Panc1 (cell line): ENCODE measurements around the gene THBS4. TPM values are rescaled to one million over a fixed set of nuclear protein-coding genes. Genes with fewer than 3 reads are reported as not detected.

Source experiments
- ATAC-seq: fragments of 200-7000 bp; cut with Tn5 transposase; 2 replicates; pipeline ENCODE4 v1.9.1; 2020; ENCODE audit warnings: mild to moderate bottlenecking, moderate library complexity
- BruUV-seq: library from RNA; stranded (reverse); fragments of 400-500 nt; replicated peaks from 2 replicates; lab custom pipeline; 2021; lab: Mats Ljungman, UMichigan
- CTCF ChIA-PET: fragments of 300-600 bp; sonication (Branson Sonifier 250); formaldehyde crosslinking; loops from one replicate; lab custom pipeline; 2022; ENCODE audit warnings: antibody characterized with exemption; lab: Charles Lee
- POLR2A ChIA-PET: fragments of 300-600 bp; sonication (Branson Sonifier 250); formaldehyde crosslinking; loops from one replicate; lab custom pipeline; 2022; ENCODE audit warnings: antibody characterized with exemption; lab: Charles Lee
- DNase-seq: peaks from one replicate; pipeline ENCODE4 v3.0.0-alpha.2; 2010; ENCODE audit warnings: low read depth, low spot score
- H3K27ac ChIP-seq: 2 replicates; pipeline ENCODE4 v1.5.1; 2011; ENCODE audit warnings: mild to moderate bottlenecking, low read length, inconsistent platforms
- H3K27me3 ChIP-seq: fragments of 200-500 bp; sonication (Bioruptor generic); 2 replicates; pipeline ENCODE4 v1.6.0; 2014; ENCODE audit warnings: low read length, inconsistent platforms; ENCODE audit not compliant: control insufficient read depth, insufficient read depth
- H3K36me3 ChIP-seq: fragments of 200-500 bp; sonication (Bioruptor generic); 2 replicates; pipeline ENCODE4 v1.5.1; 2014; ENCODE audit warnings: inconsistent platforms, mild to moderate bottlenecking, low read length, moderate library complexity; ENCODE audit not compliant: control insufficient read depth, insufficient read depth
- H3K4me1 ChIP-seq: 2 replicates; pipeline ENCODE4 v1.5.1; 2011; ENCODE audit warnings: inconsistent platforms, mild to moderate bottlenecking, low read length, moderate library complexity; ENCODE audit not compliant: control insufficient read depth, insufficient read depth
- H3K4me3 ChIP-seq, 2 experiments: 2 replicates each; pipeline ENCODE4 v1.5.1; 2011 to 2012; ENCODE audit warnings: low read depth in 2 of 2, low read length in 2 of 2, mild to moderate bottlenecking in 2 of 2, inconsistent platforms in 1 of 2, moderate library complexity in 1 of 2
- H3K9me3 ChIP-seq: fragments of 200-500 bp; sonication (Bioruptor generic); 2 replicates; pipeline ENCODE4 v1.5.1; 2014; ENCODE audit warnings: low read depth, mild to moderate bottlenecking, inconsistent platforms, low read length, moderate library complexity; ENCODE audit not compliant: control insufficient read depth, insufficient read depth
- CTCF ChIP-seq: fragments of 450-650 bp; IDR thresholded peaks from 2 replicates; pipeline ENCODE4 v1.5.1; 2017; ENCODE audit warnings: mild to moderate bottlenecking
- POLR2AphosphoS5 ChIP-seq: IDR thresholded peaks from 2 replicates; pipeline ENCODE4 v1.6.1; 2012; ENCODE audit warnings: mild to moderate bottlenecking, low read depth, low read length, moderate library complexity
- REST ChIP-seq, 2 experiments: IDR thresholded peaks; 2 replicates each; pipeline ENCODE4 v1.6.1; 2011 to 2012; ENCODE audit warnings: low read depth in 2 of 2, control low read depth in 1 of 2, low read length in 1 of 2, mild to moderate bottlenecking in 1 of 2, moderate library complexity in 1 of 2; ENCODE audit not compliant: insufficient read depth in 1 of 2
- SIN3A ChIP-seq: IDR thresholded peaks from 2 replicates; pipeline ENCODE4 v1.6.1; 2012; ENCODE audit warnings: low read depth, mild to moderate bottlenecking, low read length, moderate library complexity, borderline replicate concordance; ENCODE audit not compliant: insufficient read depth
- TCF7L2 ChIP-seq: IDR thresholded peaks from 2 replicates; pipeline ENCODE4 v1.6.1; 2011; ENCODE audit warnings: mild to moderate bottlenecking, low read depth, low read length, inconsistent platforms
- in situ Hi-C: cut with HindIII; loops from 2 replicates; pipeline ENCODE4 v1.10.0; 2016; ENCODE audit warnings: low sequenced_read_pairs, low pct_unique_long_range_greater_than_20kb
- intact Hi-C: fragments of 100-400 bp; cut with micrococcal nuclease; formaldehyde crosslinking; loops from one replicate; pipeline ENCODE4 v1.10.0; 2022; ENCODE audit not compliant: unreplicated experiment
- total RNA-seq: library from RNA; stranded (reverse); gene quantifications from one replicate; pipeline ENCODE4 v1.2.1, GENCODE V29; 2021; ENCODE audit not compliant: unreplicated experiment

The THBS4 gene
- total RNA-seq, 1 experiment from 2014 or later: 0.31 TPM

- H3K9me3 ChIP-seq: no peaks in the 10 kb centered on the region
- ChIA-PET CTCF (no interaction called here), POLR2A (interaction anchor here (0.5 kb wide), 1 partner anchor 974 kb away, joined by 12 read pairs; no protein-coding TSS in a partner anchor)
- intact Hi-C loops: no loop called here
- BruUV-seq: no TSS peak
- H3K27me3 ChIP-seq: no peaks in the 10 kb centered on the region
- ATAC-seq (no peak), DNase-seq (no peak)
- H3K36me3 ChIP-seq: no peaks in the 10 kb centered on the region
- TF ChIP-seq SIN3A: no peak
- no peak for TF ChIP-seq TCF7L2
- no peak for TF ChIP-seq REST (IDR thresholded peaks at IDR 0.05; ENCODE audit: insufficient read depth in 1 of 2, low read depth in 2 of 2, low read length in 1 of 2)
- no peak for TF ChIP-seq POLR2AphosphoS5
- TF ChIP-seq CTCF: no peak
- in situ Hi-C loops: no loop called here
- no peaks in the 10 kb centered on the region for H3K4me1 ChIP-seq
- H3K4me3 ChIP-seq: no peak overlapping the region
- H3K27ac ChIP-seq: no peak overlapping the region
Observed at GRCh38 chr5:80125022-80125961, 90.1 kb downstream of the THBS4 start.

DNA sequence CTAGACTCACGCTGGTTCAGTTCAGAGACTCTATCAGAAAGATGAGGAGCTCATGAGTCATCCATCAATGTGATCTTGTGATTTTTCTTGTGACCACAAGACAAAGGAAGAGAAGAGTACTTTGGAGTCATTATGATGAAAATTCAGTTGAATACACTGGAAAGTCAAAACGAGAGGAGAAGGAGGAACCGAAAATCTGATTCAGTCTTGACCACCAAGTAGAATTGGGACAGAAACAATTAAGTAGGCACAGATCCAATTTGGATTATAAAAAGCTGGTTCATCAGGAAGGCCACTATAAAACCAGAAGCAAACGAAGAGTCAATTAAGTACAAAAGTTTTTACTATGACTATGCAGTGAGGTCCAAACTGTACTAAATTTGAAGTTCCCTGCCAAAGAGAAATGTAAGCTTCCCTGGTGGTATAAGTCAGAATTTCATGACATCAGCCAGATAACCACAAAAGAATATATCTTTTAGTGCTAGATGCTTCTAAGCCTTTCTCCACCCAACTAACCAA, 90.9 kb downstream of the THBS4 start:
- TF ChIP-seq TCF7L2: no peak
- no peak for TF ChIP-seq CTCF
- no peak for TF ChIP-seq SIN3A
- no peak for TF ChIP-seq REST (IDR thresholded peaks at IDR 0.05; ENCODE audit: insufficient read depth in 1 of 2, low read depth in 2 of 2, low read length in 1 of 2)
- TF ChIP-seq POLR2AphosphoS5: no peak
- Histone ChIP-seq H3K9me3 (no peaks in the 10 kb centered on the region), H3K4me1 (no peaks in the 10 kb centered on the region), H3K36me3 (no peaks in the 10 kb centered on the region), H3K27ac (no peak overlapping the region), H3K27me3 (no peaks in the 10 kb centered on the region), H3K4me3 (no peak overlapping the region)
- in situ Hi-C loops: no loop called here
- ChIA-PET CTCF (no interaction called here), POLR2A (no interaction called here)
- DNase-seq (no peak), ATAC-seq (no peak)
- intact Hi-C loops: no loop called here
- no TSS peak for BruUV-seq
